CD4-positive, alpha-beta T cell (primary cell): ENCODE data around the gene VAT1L. TPM values are rescaled to one million over a fixed set of nuclear protein-coding genes. Genes with fewer than 3 reads are reported as not detected.

Source experiments
- ATAC-seq: fragments of 200-7000 bp; cut with Tn5 transposase; one replicate; pipeline ENCODE4 v1.10.0; 2022; ENCODE audit warnings: mild to moderate bottlenecking; ENCODE audit not compliant: poor library complexity
- CTCF ChIA-PET: fragments of 350-600 bp; sonication (Branson Sonifier 250); formaldehyde crosslinking; loops from one replicate; lab custom pipeline; 2021; ENCODE audit warnings: antibody characterized with exemption, inconsistent platforms; lab: Charles Lee
- POLR2A ChIA-PET: fragments of 350-600 bp; sonication (Branson Sonifier 250); formaldehyde crosslinking; loops from one replicate; lab custom pipeline; 2021; ENCODE audit warnings: antibody characterized with exemption, inconsistent platforms; lab: Charles Lee
- DNase-seq, 14 experiments: peaks; one replicate each; pipeline ENCODE4 v3.0.0-alpha.2; 2013 to 2020; ENCODE audit warnings: mixed read lengths in 2 of 14
- H3K27ac ChIP-seq, 2 donors: one replicate each; pipeline versions ENCODE4 v1.5.1 to v1.7.0; 2013; ENCODE audit warnings: low read length in 2 of 2, low read depth in 1 of 2, mild to moderate bottlenecking in 1 of 2
- H3K27me3 ChIP-seq, 2 experiments: 1 replicate in 1 of 2; 2 replicates in 1 of 2; pipeline versions ENCODE4 v1.6.1 to v1.7.0; 2013; ENCODE audit warnings: low read length in 2 of 2, control low read depth in 1 of 2, mild to moderate bottlenecking in 1 of 2, moderate library complexity in 1 of 2; ENCODE audit not compliant: insufficient read depth in 2 of 2, control insufficient read depth in 1 of 2
- H3K36me3 ChIP-seq: one replicate; pipeline ENCODE4 v1.6.1; 2013; ENCODE audit warnings: low read length, control low read depth; ENCODE audit not compliant: insufficient read depth
- H3K4me1 ChIP-seq: one replicate; pipeline ENCODE4 v1.6.1; 2013; ENCODE audit warnings: low read length, control low read depth; ENCODE audit not compliant: insufficient read depth
- H3K4me3 ChIP-seq: one replicate; pipeline ENCODE4 v1.5.1; 2013; ENCODE audit warnings: mild to moderate bottlenecking, low read length, moderate library complexity
- H3K9me3 ChIP-seq, 2 experiments: 1 replicate in 1 of 2; 2 replicates in 1 of 2; pipeline versions ENCODE4 v1.6.1 to v1.7.0; 2013; ENCODE audit warnings: low read length in 2 of 2, mild to moderate bottlenecking in 2 of 2, control low read depth in 1 of 2, moderate library complexity in 1 of 2; ENCODE audit not compliant: control insufficient read depth in 1 of 2, insufficient read depth in 1 of 2
- H3K27ac Mint-ChIP-seq: one replicate; pipeline ENCODE4 v1.8.0; 2020; ENCODE audit warnings: mixed read lengths
- H3K27me3 Mint-ChIP-seq: one replicate; pipeline ENCODE4 v1.8.0; 2021; ENCODE audit warnings: mixed read lengths
- H3K36me3 Mint-ChIP-seq: one replicate; pipeline ENCODE4 v1.8.0; 2021; ENCODE audit warnings: low read depth, mixed read lengths
- H3K4me1 Mint-ChIP-seq: one replicate; pipeline ENCODE4 v1.8.0; 2021; ENCODE audit warnings: low read depth, mixed read lengths
- H3K4me3 Mint-ChIP-seq: one replicate; pipeline ENCODE4 v1.8.0; 2020; ENCODE audit warnings: mild to moderate bottlenecking, mixed read lengths
- H3K9me3 Mint-ChIP-seq: one replicate; pipeline ENCODE4 v1.8.0; 2020; ENCODE audit warnings: mixed read lengths
- intact Hi-C, 2 experiments: fragments of 100-400 bp; cut with DNase I in 1 of 2; cut with micrococcal nuclease in 1 of 2; formaldehyde crosslinking; loops; one replicate each; pipeline versions ENCODE4 v1.15.1 to v1.9.0; 2023 to 2025; cut with DNase I, micrococcal nuclease
- total RNA-seq, 174 experiments: library from RNA in 2 of 174; stranded (reverse) in 2 of 174; gene quantifications; one replicate each; pipeline ENCODE4 v1.2.3 and lab custom pipeline; 2021 to 2026
- TF ChIP-seq, protein P1 (sequence below): fragments of 200-600 bp; IDR thresholded peaks from one replicate; pipeline ENCODE4 v1.8.0; 2022; ENCODE audit warnings: antibody characterized with exemption, mild to moderate bottlenecking

Gene VAT1L
- total RNA-seq, 2 experiments from 2014 or later: not detected

DNA sequence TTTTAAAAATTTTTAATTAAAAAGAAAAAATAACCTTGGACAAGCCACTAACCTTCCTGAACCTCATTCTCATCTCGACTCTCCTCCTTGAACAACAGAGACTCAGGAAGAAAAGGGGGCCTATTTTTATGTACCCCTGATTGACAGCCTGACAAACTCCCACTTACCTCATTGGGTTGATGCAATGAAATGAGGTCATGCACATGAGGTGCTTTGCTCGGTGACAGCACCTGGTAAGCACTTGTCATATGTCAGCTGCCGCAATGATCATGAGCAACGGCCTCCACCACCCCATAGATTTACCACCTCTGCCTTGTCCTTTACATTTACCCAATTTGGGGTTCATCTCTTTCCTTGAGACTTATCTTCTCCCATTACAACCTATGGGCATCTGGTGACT is 167.9 kb downstream of the VAT1L start:
- H3K4me3 Mint-ChIP-seq: no peak overlapping the region
- Histone ChIP-seq H3K4me3 (no peak overlapping the region), H3K27me3 (peaks cover 0 to 3% of the 10 kb centered on the region in 2 experiments), H3K27ac (no peak overlapping the region), H3K9me3 (peaks cover 0 to 2% of the 10 kb centered on the region in 2 experiments), H3K36me3 (no peaks in the 10 kb centered on the region), H3K4me1 (no peaks in the 10 kb centered on the region)
- H3K36me3 Mint-ChIP-seq: no peaks in the 10 kb centered on the region
- H3K27me3 Mint-ChIP-seq: peaks cover 32% of the 10 kb centered on the region
- no peaks in the 10 kb centered on the region for H3K4me1 Mint-ChIP-seq
- intact Hi-C loops: no loop called here
- CTCF ChIA-PET: no interaction called here
- TF ChIP-seq, protein P1, sequence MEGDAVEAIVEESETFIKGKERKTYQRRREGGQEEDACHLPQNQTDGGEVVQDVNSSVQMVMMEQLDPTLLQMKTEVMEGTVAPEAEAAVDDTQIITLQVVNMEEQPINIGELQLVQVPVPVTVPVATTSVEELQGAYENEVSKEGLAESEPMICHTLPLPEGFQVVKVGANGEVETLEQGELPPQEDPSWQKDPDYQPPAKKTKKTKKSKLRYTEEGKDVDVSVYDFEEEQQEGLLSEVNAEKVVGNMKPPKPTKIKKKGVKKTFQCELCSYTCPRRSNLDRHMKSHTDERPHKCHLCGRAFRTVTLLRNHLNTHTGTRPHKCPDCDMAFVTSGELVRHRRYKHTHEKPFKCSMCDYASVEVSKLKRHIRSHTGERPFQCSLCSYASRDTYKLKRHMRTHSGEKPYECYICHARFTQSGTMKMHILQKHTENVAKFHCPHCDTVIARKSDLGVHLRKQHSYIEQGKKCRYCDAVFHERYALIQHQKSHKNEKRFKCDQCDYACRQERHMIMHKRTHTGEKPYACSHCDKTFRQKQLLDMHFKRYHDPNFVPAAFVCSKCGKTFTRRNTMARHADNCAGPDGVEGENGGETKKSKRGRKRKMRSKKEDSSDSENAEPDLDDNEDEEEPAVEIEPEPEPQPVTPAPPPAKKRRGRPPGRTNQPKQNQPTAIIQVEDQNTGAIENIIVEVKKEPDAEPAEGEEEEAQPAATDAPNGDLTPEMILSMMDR: no peak
- ATAC-seq (no peak), DNase-seq (no peak)
- no peaks in the 10 kb centered on the region for H3K9me3 Mint-ChIP-seq
- POLR2A ChIA-PET: no interaction called here
- no peak overlapping the region for H3K27ac Mint-ChIP-seq

- no peak overlapping the region for H3K4me3 Mint-ChIP-seq
- CTCF ChIA-PET: no interaction called here
Measured at GRCh38 chr16:77960766-77961165, 172.4 kb downstream of the VAT1L start.

DNA sequence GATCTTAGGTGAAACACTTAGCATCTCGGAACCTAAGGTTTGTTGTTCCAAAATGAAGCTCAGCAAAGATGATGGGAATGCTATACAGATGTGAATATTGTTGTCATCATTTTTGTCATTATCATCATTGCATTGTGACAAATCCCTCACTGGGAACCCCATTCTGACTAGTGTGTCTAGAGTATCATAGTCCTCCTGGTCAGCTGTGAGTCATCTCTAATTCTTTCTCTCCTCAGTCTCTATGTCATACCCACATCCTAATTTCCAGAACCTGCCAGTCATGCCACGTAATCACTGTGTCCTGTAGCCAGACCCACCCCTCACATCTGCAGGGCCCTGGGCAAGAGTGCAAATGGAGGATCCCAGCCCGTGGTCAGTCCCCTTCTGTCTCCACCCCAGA is 173.4 kb downstream of the VAT1L start:
- H3K4me3 Mint-ChIP-seq: no peak overlapping the region
- no peak overlapping the region for H3K27ac Mint-ChIP-seq
- no peak for DNase-seq

More at GRCh38 chr16:77960766-77961165, 172.4 kb downstream of the VAT1L start:
- peaks cover 6 to 9% of the 10 kb centered on the region in 2 experiments for H3K27me3 ChIP-seq
- TF ChIP-seq, protein P1: no peak
- no peak for ATAC-seq
- no peaks in the 10 kb centered on the region for H3K4me1 Mint-ChIP-seq
- H3K9me3 ChIP-seq: no peaks in the 10 kb centered on the region
- H3K27me3 Mint-ChIP-seq: peaks cover 63% of the 10 kb centered on the region
- no peaks in the 10 kb centered on the region for H3K36me3 Mint-ChIP-seq
- H3K4me3 ChIP-seq: no peak overlapping the region
- no peaks in the 10 kb centered on the region for H3K9me3 Mint-ChIP-seq
- H3K27ac Mint-ChIP-seq: no peak overlapping the region
- no peaks in the 10 kb centered on the region for H3K4me1 ChIP-seq
- POLR2A ChIA-PET: no interaction called here
- intact Hi-C loops: no loop called here
- DNase-seq: no peak
- no peaks in the 10 kb centered on the region for H3K36me3 ChIP-seq
- H3K27ac ChIP-seq: no peak overlapping the region

More for the DNA sequence above, 173.4 kb downstream of the VAT1L start:
- intact Hi-C loops: no loop called here
- TF ChIP-seq, protein P1: no peak
- no peak overlapping the region for H3K4me3 ChIP-seq
- H3K27me3 Mint-ChIP-seq: peaks cover 63% of the 10 kb centered on the region
- ChIA-PET CTCF (no interaction called here), POLR2A (no interaction called here)
- H3K36me3 Mint-ChIP-seq: no peaks in the 10 kb centered on the region
- no peaks in the 10 kb centered on the region for H3K36me3 ChIP-seq
- no peak overlapping the region for H3K27ac ChIP-seq
- ATAC-seq: no peak
- no peaks in the 10 kb centered on the region for H3K9me3 ChIP-seq
- no peaks in the 10 kb centered on the region for H3K9me3 Mint-ChIP-seq
- peaks cover 9% of the 10 kb centered on the region in 2 experiments for H3K27me3 ChIP-seq
- no peaks in the 10 kb centered on the region for H3K4me1 ChIP-seq
- no peaks in the 10 kb centered on the region for H3K4me1 Mint-ChIP-seq
